HG02870 (cell line): Measurements from ENCODE around the gene CGGBP1.
A peak's percentile ranks its signal among the peaks of the same experiment; 100 is the strongest.

Experiments
- ATAC-seq: cut with Tn5 transposase; IDR thresholded peaks from one replicate; pipeline ENCODE4 v1.9.1; 2021; ENCODE audit warnings: mild to moderate bottlenecking, moderate library complexity; ENCODE audit not compliant: unreplicated experiment

CGGBP1 gene

DNA sequence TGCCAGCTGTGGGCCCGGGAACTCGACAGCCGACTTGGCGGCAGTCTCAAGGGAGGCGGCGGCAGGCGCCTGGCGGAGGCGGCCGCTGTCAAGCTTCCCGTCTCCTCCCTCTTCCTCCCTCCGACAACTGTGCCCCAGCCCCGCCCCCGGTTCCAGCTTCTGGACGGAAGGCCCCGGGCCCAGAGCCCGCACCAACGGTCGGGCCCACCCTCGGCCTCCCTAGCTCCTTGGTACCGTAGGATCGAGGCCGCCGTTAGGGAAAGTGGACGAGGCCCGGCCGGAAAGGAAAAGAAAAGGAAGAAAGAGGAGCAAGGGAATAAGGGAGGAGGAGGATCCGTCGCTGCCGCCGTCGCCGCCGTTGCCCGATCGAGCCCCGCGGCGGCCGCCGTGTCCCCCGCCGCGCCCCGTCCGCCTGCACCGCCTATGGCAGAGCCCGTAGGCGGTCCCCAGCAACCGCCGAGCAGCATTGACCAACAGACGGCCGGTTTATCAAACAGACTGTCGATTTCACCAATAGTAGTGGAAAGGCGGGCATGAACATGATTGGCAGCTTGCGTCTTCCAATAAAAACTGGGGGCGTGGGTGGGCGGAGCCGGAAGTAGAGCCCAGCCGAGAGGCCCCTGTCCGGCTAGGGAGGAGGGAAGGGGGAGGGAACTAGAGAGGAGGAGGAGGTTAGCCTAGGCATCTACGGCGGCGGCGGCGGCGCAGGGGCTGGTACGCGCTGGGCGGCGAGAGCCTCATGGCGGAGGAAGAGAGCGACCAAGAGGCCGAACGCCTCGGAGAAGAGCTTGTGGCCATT, at the start of gene CGGBP1, which contains the start of gene ZNF654:
Gene CGGBP1, minus strand, starts transcription at position 425 of the 799 bp plus-strand sequence. CDS start 3,029 bp downstream, outside the sequence.
Gene ZNF654, plus strand, starts transcription at position 675 of the 799 bp plus-strand sequence. Its CDS starts 65 bp downstream, at position 740.
- ATAC-seq, result peak; percentile 93

GRCh38 chr3:88105325-88105724, 46.5 kb upstream of the CGGBP1 start:
- no peak for ATAC-seq

GRCh38 chr3:88101142-88101541, 42.3 kb upstream of the CGGBP1 start:
- no peak for ATAC-seq

- ATAC-seq, result no peak
These were observed 34.5 kb upstream of the CGGBP1 start for GRCh38 chr3:88093266-88093665.

GRCh38 chr3:88092270-88092669, 33.5 kb upstream of the CGGBP1 start:
- no peak for ATAC-seq

DNA sequence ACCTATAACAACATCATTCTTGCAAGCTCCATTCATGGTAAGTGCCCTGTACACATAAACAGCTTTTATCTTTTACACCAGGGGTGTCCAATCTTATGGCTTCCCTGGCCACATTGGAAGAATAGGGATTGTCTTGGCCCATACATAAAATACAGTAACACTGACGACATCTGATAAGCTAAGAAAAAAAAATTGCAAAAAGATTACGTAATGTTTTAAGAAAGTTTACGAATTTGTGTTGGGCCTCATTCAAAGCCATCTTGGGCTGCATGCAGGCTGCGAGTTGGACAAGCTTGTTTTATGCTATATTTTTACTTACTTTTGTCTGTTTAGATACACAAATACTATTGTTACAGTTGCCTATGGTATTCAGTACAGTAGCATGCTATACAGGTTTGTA, 31.9 kb upstream of the CGGBP1 start:
- no peak for ATAC-seq

- ATAC-seq, result no peak
These were observed 25.3 kb upstream of the CGGBP1 start for GRCh38 chr3:88084097-88084501.

DNA sequence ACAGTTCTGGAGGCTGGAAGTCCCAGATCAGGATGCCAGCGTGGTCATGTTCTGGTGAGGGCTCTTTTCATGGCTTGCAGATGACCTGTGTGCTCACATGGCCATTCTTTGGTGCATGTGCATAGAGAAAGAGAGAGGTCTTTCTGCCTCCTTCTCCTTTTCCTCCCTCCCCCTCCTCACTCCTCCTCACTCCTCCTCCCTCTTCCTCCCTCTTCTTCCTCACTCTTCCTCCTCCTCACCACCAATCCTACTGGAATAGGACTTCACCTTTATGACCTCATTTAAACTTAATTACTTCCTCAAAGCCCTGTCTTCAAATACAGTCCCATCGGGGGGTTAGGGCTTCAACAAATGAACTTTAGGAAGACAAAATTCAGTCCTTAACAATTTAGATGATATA, 24.0 kb upstream of the CGGBP1 start:
- ATAC-seq, result no peak

GRCh38 chr3:88078932-88079331, 20.1 kb upstream of the CGGBP1 start:
- ATAC-seq, result no peak

- no peak for ATAC-seq
These were observed 17.9 kb upstream of the CGGBP1 start for GRCh38 chr3:88076712-88077111.

GRCh38 chr3:88075497-88075896, 16.7 kb upstream of the CGGBP1 start:
- no peak for ATAC-seq

GRCh38 chr3:88075072-88075471, 16.3 kb upstream of the CGGBP1 start:
- no peak for ATAC-seq

DNA sequence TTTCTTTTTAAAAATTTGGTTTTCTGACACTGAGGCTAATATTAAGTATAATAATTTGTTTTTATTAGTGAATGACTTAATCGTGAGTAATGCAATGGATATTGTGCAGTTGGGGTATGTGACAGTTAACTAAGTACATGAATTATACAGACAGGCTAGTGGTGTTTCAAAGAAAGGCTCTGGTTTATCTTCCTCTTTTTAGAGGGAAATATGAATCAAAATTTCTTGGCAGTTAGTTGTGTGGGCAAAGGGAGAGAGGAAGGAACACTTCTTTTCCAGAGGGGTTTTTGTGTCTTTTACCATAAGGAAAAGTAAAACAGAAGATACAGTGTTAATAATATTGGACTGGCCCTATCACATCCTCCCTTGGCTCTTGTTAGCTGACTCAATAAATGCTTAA, 2.9 kb upstream of the CGGBP1 start:
- no peak for ATAC-seq

DNA sequence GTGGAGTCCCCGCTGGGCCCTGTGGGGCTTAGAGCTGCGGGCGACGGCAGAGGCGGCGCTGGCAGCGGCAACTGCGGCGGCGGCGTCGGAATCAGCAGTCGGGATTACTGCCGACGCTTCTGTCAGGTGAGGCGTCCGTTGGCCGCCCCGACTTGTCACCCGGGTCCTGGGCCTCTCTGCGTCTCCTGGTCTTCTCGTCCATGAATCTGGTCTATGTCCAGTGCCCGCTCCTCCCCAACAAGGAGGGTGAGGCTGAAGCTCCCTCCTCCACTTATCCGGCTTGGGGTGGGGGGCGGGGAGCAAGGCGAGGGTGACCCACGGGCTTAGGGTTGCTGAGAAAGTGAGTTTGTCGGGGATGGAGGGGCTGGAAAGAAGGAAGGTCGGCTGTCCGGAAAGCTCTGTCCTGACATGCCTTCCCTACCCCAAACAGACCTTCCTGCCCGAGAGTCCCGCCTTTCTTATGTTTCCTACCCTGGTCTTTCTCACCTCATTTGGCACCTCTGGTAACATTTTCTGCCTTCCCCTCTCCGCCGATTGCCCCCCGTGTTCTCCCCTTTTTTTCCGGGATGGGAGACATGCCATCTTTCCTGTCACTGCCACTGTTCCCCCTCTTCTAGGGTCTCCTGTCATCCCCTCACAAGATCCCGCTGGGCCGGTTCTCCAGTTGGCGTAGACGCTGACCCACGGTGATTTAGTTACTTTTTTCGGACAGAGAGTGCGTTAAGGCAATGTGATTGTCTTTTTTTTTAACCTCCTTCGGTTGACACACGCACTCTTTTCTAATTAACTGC, 770 bp upstream of the CGGBP1 start:
- ATAC-seq, result peak; percentile 6

DNA sequence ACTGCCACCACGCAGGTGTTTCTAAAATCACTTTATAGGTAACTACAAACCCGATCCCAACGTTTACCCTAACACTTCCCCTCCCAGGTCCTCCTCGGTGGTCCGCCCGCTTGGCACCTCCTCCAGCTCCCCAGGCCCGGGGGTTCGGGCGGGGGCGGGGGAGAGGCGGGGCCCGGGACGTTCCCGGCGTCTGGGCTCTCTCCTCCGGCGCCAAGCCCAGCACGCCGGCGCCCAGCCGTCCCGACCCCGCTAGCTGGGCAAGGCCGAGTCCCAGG, 562 bp downstream of the CGGBP1 start:
- peak; percentile 16 for ATAC-seq

GRCh38 chr3:88057630-88058305, 1.0 kb downstream of the CGGBP1 start:
- ATAC-seq, result no peak

DNA sequence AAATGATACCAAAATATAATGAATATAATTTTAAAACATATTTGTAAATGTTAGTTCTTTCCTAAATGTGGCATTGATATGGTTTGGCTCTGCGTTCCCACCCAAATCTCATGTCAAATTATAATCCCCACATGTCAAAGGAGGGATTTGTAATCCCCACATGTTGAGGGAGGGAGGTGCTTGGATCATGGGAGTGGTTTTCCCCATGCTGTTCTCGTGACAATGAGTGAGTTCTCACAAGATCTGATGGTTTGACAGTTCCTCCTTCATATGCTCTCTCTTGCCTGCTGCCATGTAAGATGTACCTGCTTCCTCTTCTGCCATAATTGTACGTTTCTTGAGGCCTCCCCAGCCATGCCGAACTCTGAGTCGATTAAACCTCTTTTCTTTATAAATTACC, 12.0 kb downstream of the CGGBP1 start:
- no peak for ATAC-seq

DNA sequence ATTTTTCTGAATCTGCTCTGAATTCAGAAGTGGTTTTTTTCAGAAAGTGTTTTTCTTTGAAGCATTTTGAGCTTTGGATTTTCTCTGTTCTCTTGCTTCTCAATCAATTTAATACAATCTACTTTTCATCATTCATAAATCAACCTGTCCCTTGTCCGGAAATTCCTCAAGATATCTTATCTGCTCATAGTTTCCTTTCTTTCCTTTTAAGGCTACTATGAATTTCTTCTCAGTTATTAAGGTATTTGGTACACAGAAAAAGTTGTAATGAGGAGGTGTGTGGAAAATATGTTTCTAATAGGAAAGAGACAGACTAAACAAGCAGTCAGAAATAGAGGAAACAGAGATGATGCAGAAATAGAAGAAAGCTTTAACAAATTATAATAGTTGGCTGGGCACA, 14.4 kb downstream of the CGGBP1 start:
- no peak for ATAC-seq

DNA sequence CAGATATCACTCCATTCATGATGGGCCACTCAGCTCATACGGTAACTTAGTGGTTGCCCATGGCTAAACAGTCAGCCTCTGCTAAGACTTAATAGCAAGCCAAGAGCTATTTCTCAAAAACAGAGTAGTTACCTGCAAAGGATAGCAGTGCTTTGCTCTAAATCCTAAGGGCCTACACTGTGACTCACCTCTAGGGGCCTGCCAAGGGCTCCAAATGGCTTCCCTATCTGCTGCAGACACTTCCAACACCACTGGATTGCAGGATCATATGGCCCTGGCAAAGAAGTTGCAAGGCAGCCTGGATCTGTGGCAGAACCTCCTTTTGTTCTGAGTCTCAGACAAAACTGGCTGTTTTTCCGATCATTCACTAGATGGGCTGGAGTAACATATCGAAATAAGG, 17.8 kb downstream of the CGGBP1 start:
- no peak for ATAC-seq

DNA sequence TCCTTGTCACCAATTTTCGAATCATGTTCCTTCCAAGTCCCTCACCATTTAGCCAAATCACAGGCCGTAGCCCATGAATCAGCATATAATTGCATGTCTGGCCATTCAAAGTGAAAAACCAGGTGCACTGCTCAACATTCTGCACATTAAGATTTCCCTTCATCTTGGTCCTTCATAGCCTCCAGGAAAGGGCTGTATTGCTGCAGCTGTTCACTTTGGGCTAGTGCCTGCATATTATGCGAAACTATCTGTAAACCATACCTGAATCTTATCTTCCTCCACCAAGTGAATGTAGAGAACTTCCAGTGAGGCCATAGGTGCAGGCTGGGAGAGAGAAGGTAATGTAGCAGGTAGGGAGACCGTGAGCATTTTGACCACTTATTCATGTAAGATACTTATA, 18.3 kb downstream of the CGGBP1 start:
- ATAC-seq, result no peak

- ATAC-seq, result no peak
These were observed 20.2 kb downstream of the CGGBP1 start for GRCh38 chr3:88038566-88038965.

GRCh38 chr3:88036221-88036620, 22.6 kb downstream of the CGGBP1 start:
- no peak for ATAC-seq
